IMR-90 (cell line): Measurements from ENCODE around the gene MTR. TPM values are rescaled to one million over a fixed set of nuclear protein-coding genes. Genes with fewer than 3 reads are reported as not detected.

Experiments
- ATAC-seq: fragments of 200-7000 bp; cut with Tn5 transposase; 2 replicates; pipeline ENCODE4 v1.9.1; 2020; ENCODE audit warnings: low read depth, mild to moderate bottlenecking, moderate library complexity
- BruUV-seq: library from RNA; stranded (reverse); fragments of 400-500 nt; replicated peaks from 2 replicates; lab custom pipeline; 2021; lab: Mats Ljungman, UMichigan
- CTCF ChIA-PET: fragments of 300-600 bp; formaldehyde crosslinking; extraction: SDS; loops from one replicate; lab custom pipeline; 2021; ENCODE audit warnings: antibody characterized with exemption; lab: Yijun Ruan, JAX
- POLR2A ChIA-PET: fragments of 300-600 bp; sonication (Branson Sonifier 250); formaldehyde crosslinking; loops from one replicate; lab custom pipeline; 2022; ENCODE audit warnings: antibody characterized with exemption; ENCODE audit not compliant: unreplicated experiment; lab: Charles Lee
- DNase-seq: peaks from one replicate; pipeline ENCODE4 v3.0.0; 2013
- H2AFZ ChIP-seq: replicated peaks from 2 replicates; pipeline ENCODE3; 2013; ENCODE audit warnings: low read length, mild to moderate bottlenecking; ENCODE audit not compliant: poor library complexity
- H2AK5ac ChIP-seq: 2 replicates; pipeline ENCODE4 v1.6.1; 2013; ENCODE audit warnings: low read depth, low read length, inconsistent platforms
- H2AK9ac ChIP-seq: replicated peaks from 2 replicates; pipeline ENCODE3; 2013; ENCODE audit warnings: mild to moderate bottlenecking, low read depth, low read length, moderate library complexity; ENCODE audit not compliant: poor library complexity
- H2BK120ac ChIP-seq: 2 replicates; pipeline ENCODE4 v1.6.1; 2013; ENCODE audit warnings: low read depth, low read length, inconsistent platforms
- H2BK15ac ChIP-seq: 3 replicates; pipeline ENCODE4 v1.6.1; 2013; ENCODE audit warnings: low read depth, low read length, inconsistent platforms
- H2BK20ac ChIP-seq: 2 replicates; pipeline ENCODE4 v1.6.1; 2013; ENCODE audit warnings: low read depth, mild to moderate bottlenecking, inconsistent platforms, low read length, moderate library complexity
- H2BK5ac ChIP-seq: 2 replicates; pipeline ENCODE4 v1.6.1; 2013; ENCODE audit warnings: mild to moderate bottlenecking, low read depth, low read length, inconsistent platforms; ENCODE audit not compliant: poor library complexity, severe bottlenecking
- H3K14ac ChIP-seq: replicated peaks from 2 replicates; pipeline ENCODE4 v1.6.1; 2013; ENCODE audit warnings: low read depth, low read length, inconsistent platforms
- H3K18ac ChIP-seq: 2 replicates; pipeline ENCODE4 v1.6.1; 2013; ENCODE audit warnings: low read depth, low read length, control low read depth
- H3K23ac ChIP-seq: 2 replicates; pipeline ENCODE4 v1.6.1; 2013; ENCODE audit warnings: low read depth, low read length, inconsistent platforms
- H3K27ac ChIP-seq: 2 replicates; pipeline ENCODE4 v1.5.1; 2013; ENCODE audit warnings: mild to moderate bottlenecking, control low read depth, low read length; ENCODE audit not compliant: insufficient read depth
- H3K27me3 ChIP-seq: 2 replicates; pipeline ENCODE4 v1.6.1; 2013; ENCODE audit warnings: low read length; ENCODE audit not compliant: control insufficient read depth, insufficient read depth
- H3K36me3 ChIP-seq: 2 replicates; pipeline ENCODE4 v1.6.1; 2013; ENCODE audit warnings: low read length, mixed read lengths; ENCODE audit not compliant: control insufficient read depth, insufficient read depth
- H3K4ac ChIP-seq: 2 replicates; pipeline ENCODE4 v1.6.1; 2013; ENCODE audit warnings: low read depth, low read length, inconsistent platforms
- H3K4me1 ChIP-seq: 2 replicates; pipeline ENCODE4 v1.6.1; 2013; ENCODE audit warnings: low read length, mixed read lengths; ENCODE audit not compliant: control insufficient read depth, insufficient read depth
- H3K4me2 ChIP-seq: 2 replicates; pipeline ENCODE4 v1.6.1; 2013; ENCODE audit warnings: low read depth, mild to moderate bottlenecking, control low read depth, low read length, moderate library complexity
- H3K4me3 ChIP-seq: 2 replicates; pipeline ENCODE4 v1.5.1; 2013; ENCODE audit warnings: low read depth, mild to moderate bottlenecking, control low read depth, low read length, moderate library complexity; ENCODE audit not compliant: insufficient read depth
- H3K56ac ChIP-seq: 2 replicates; pipeline ENCODE4 v1.6.1; 2013; ENCODE audit warnings: low read length, inconsistent platforms; ENCODE audit not compliant: insufficient read depth; ENCODE audit errors: extremely low read depth
- H3K79me1 ChIP-seq, 2 experiments: 2 replicates each; pipeline ENCODE4 v1.6.1; 2013; ENCODE audit warnings: low read length in 2 of 2, inconsistent platforms in 1 of 2, low read depth in 1 of 2
- H3K9ac ChIP-seq: 2 replicates; pipeline ENCODE4 v1.6.1; 2013; ENCODE audit warnings: low read depth, low read length, control low read depth
- H3K9me1 ChIP-seq: 2 replicates; pipeline ENCODE4 v1.6.1; 2013; ENCODE audit warnings: low read length, inconsistent platforms; ENCODE audit not compliant: insufficient read depth
- H3K9me3 ChIP-seq: 2 replicates; pipeline ENCODE4 v1.6.1; 2013; ENCODE audit warnings: low read length; ENCODE audit not compliant: control insufficient read depth, insufficient read depth
- H4K20me1 ChIP-seq: 2 replicates; pipeline ENCODE4 v1.6.1; 2013; ENCODE audit warnings: low read length, inconsistent platforms; ENCODE audit not compliant: insufficient read depth
- H4K5ac ChIP-seq: 2 replicates; pipeline ENCODE4 v1.6.1; 2013; ENCODE audit warnings: mild to moderate bottlenecking, low read depth, low read length, control low read depth
- H4K8ac ChIP-seq, 2 experiments: 2 replicates each; pipeline ENCODE4 v1.6.1; 2013; ENCODE audit warnings: low read depth in 2 of 2, low read length in 2 of 2, control low read depth in 1 of 2, inconsistent platforms in 1 of 2
- H4K91ac ChIP-seq: 2 replicates; pipeline ENCODE4 v1.6.1; 2013; ENCODE audit warnings: low read depth, low read length, inconsistent platforms; ENCODE audit not compliant: insufficient read depth
- BHLHE40 ChIP-seq: fragments of 150-350 bp; IDR thresholded peaks from 2 replicates; pipeline ENCODE4 v1.6.1; 2016; ENCODE audit warnings: mild to moderate bottlenecking, low read depth, low read length
- CEBPB ChIP-seq: IDR thresholded peaks from 2 replicates; pipeline ENCODE4 v1.6.1; 2012; ENCODE audit warnings: low read depth, low read length, improper control_type of control experiment
- CHD1 ChIP-seq: IDR thresholded peaks from 2 replicates; pipeline ENCODE4 v1.6.1; 2012; ENCODE audit warnings: low read depth, low read length, improper control_type of control experiment
- CTCF ChIP-seq: conservative IDR thresholded peaks from 2 replicates; pipeline ENCODE4 v1.5.1; 2012; ENCODE audit warnings: mild to moderate bottlenecking, low read depth, low read length, improper control_type of control experiment
- ELK1 ChIP-seq: fragments of 150-350 bp; IDR thresholded peaks from 2 replicates; pipeline ENCODE4 v1.6.1; 2016; ENCODE audit warnings: low read depth, mild to moderate bottlenecking, low read length, moderate library complexity, borderline replicate concordance
- FOS ChIP-seq: fragments of 150-350 bp; IDR thresholded peaks from 2 replicates; pipeline ENCODE4 v1.6.1; 2016; ENCODE audit warnings: low read depth, low read length
- MAFK ChIP-seq: IDR thresholded peaks from 2 replicates; pipeline ENCODE4 v1.6.1; 2012; ENCODE audit warnings: low read depth, low read length, improper control_type of control experiment
- MAZ ChIP-seq: IDR thresholded peaks from 2 replicates; pipeline ENCODE4 v1.6.1; 2012; ENCODE audit warnings: low read depth, mild to moderate bottlenecking, low read length, improper control_type of control experiment, moderate library complexity, borderline replicate concordance
- MXI1 ChIP-seq: IDR thresholded peaks from 2 replicates; pipeline ENCODE4 v1.6.1; 2012; ENCODE audit warnings: low read depth, mild to moderate bottlenecking, low read length, moderate library complexity, borderline replicate concordance
- NFE2L2 ChIP-seq: fragments of 150-350 bp; IDR thresholded peaks from 2 replicates; pipeline ENCODE4 v1.6.1; 2016; ENCODE audit warnings: low read depth, mild to moderate bottlenecking, low read length
- POLR2A ChIP-seq: IDR thresholded peaks from 2 replicates; pipeline ENCODE4 v1.6.1; 2012; ENCODE audit warnings: mild to moderate bottlenecking, low read depth, low read length
- RAD21 ChIP-seq: IDR thresholded peaks from 2 replicates; pipeline ENCODE4 v1.6.1; 2012; ENCODE audit warnings: low read length, improper control_type of control experiment
- RCOR1 ChIP-seq: IDR thresholded peaks from 2 replicates; pipeline ENCODE4 v1.6.1; 2012; ENCODE audit warnings: mild to moderate bottlenecking, low read length, improper control_type of control experiment; ENCODE audit not compliant: insufficient replicate concordance
- RFX5 ChIP-seq: IDR thresholded peaks from 2 replicates; pipeline ENCODE4 v1.8.0; 2012; ENCODE audit warnings: low read depth, mild to moderate bottlenecking, low read length, moderate library complexity
- SMC3 ChIP-seq: fragments of 150-350 bp; IDR thresholded peaks from 2 replicates; pipeline ENCODE4 v1.6.1; 2016; ENCODE audit warnings: low read depth, mild to moderate bottlenecking, antibody characterized with exemption, low read length, moderate library complexity
- USF2 ChIP-seq: fragments of 150-350 bp; IDR thresholded peaks from 2 replicates; pipeline ENCODE4 v1.6.1; 2017; ENCODE audit warnings: mild to moderate bottlenecking, antibody characterized with exemption, low read length, low read depth
- WGBS, 2 experiments: methylation state at CpG; one replicate each; pipeline versions ENCODE4 v1.1.5 to v1.1.7; 2013; ENCODE audit warnings: missing lambda C conversion rate in 2 of 2; ENCODE audit not compliant: insufficient read length in 1 of 2; ENCODE audit errors: extremely low coverage in 2 of 2; 5-methylcytosine and 5-hydroxymethylcytosine counted together
- dilution Hi-C: fragments of 300-500 bp; cut with HindIII; formaldehyde crosslinking; loops from one replicate; pipeline ENCODE4 v1.14.3; 2018; ENCODE audit warnings: low sequenced_read_pairs; ENCODE audit not compliant: unreplicated experiment
- in situ Hi-C: fragments of 300-500 bp; cut with MboI; formaldehyde crosslinking; loops from 3 replicates; pipeline ENCODE4 v1.14.3; 2019; ENCODE audit warnings: low sequenced_read_pairs, inconsistent platforms, mixed read lengths
- intact Hi-C: fragments of 100-400 bp; cut with micrococcal nuclease; formaldehyde crosslinking; loops from 2 replicates; pipeline ENCODE4 v1.10.0; 2022
- polyA plus RNA-seq, 3 experiments: library from polyadenylated mRNA; depleted of rRNA; stranded (reverse); fragments of >200 nt; gene quantifications; 2 replicates each; pipeline ENCODE4 v1.2.3, GENCODE V29; 2012; ENCODE audit warnings: low replicate concordance in 1 of 3
- total RNA-seq: library from RNA; depleted of rRNA; stranded (reverse); fragments of >200 nt; gene quantifications from 2 replicates; pipeline ENCODE4 v1.2.3, GENCODE V29; 2012

The MTR gene
- total and polyA plus RNA-seq, 2 of the 4 experiments (the other 2 are of a cell fraction), result 7.7 to 31.0 TPM

GRCh38 chr1:236953151-236953700 lies 158.1 kb downstream of the MTR start:
- Histone ChIP-seq H4K8ac (no peak overlapping the region), H3K9me3 (peaks cover 17% of the 10 kb centered on the region; the same call in 1 of the 2 replicates), H2BK120ac (no peak overlapping the region), H3K23ac (no peak overlapping the region), H3K27ac (no peak overlapping the region), H3K9me1 (no peaks in the 10 kb centered on the region), H2AK5ac (no peak overlapping the region), H4K20me1 (no peaks in the 10 kb centered on the region), H3K18ac (no peak overlapping the region), H3K14ac (no peak overlapping the region), H2BK15ac (no peak overlapping the region), H3K4me1 (no peaks in the 10 kb centered on the region), H2BK5ac (no peak overlapping the region), H2AFZ (no peak overlapping the region), H3K4me2 (no peak overlapping the region), H3K36me3 (no peaks in the 10 kb centered on the region), H3K4me3 (no peak overlapping the region), H4K91ac (no peak overlapping the region), H3K79me1 (no peaks in the 10 kb centered on the region), H3K9ac (no peak overlapping the region), H3K56ac (no peak overlapping the region), H2BK20ac (no peak overlapping the region), H3K27me3 (no peaks in the 10 kb centered on the region), H3K4ac (no peak overlapping the region), H2AK9ac (no peak overlapping the region), H4K5ac (no peak overlapping the region)
- BruUV-seq, result no TSS peak
- intact Hi-C loops, result no loop called here
- in situ Hi-C loops, result no loop called here
- ChIA-PET POLR2A (no interaction called here), CTCF (no interaction called here)
- DNase-seq (no peak), ATAC-seq (no peak)
- WGBS, 2 experiments, result no CpG with 5 or more reads among the region's 2 CpGs
- dilution Hi-C loops, result no loop called here
- no peak for TF ChIP-seq MAZ
- no peak for TF ChIP-seq RCOR1
- no peak for TF ChIP-seq FOS
- no peak for TF ChIP-seq MXI1
- TF ChIP-seq CEBPB, result no peak
- no peak for TF ChIP-seq RFX5
- TF ChIP-seq SMC3, result no peak
- no peak for TF ChIP-seq MAFK
- no peak for TF ChIP-seq RAD21
- no peak for TF ChIP-seq ELK1
- no peak for TF ChIP-seq BHLHE40
- TF ChIP-seq CTCF, result no peak
- TF ChIP-seq USF2, result no peak
- no peak for TF ChIP-seq CHD1
- no peak for TF ChIP-seq POLR2A
- no peak for TF ChIP-seq NFE2L2
